ENCODE results near the gene SCEL.
"Not testable (repeated sequence)": the region's sequence is repeated elsewhere in the genome, so short reads cannot be mapped to it uniquely, and the experiment has no call there.

SCEL gene

GRCh38 chr13:77660841-77661250, 125.3 kb downstream of the SCEL start:
- no peak for DNase-seq (ENCODE audit: extremely low read depth, low read depth)
- no peak for TF ChIP-seq CTCF (IDR thresholded peaks at IDR 0.05; ENCODE audit: low read depth, low read length)

GRCh38 chr13:77662301-77662700, 126.8 kb downstream of the SCEL start:
- not testable (repeated sequence) for DNase-seq (ENCODE audit: extremely low read depth, low read depth)

GRCh38 chr13:77662831-77663230, 127.3 kb downstream of the SCEL start:
- DNase-seq (ENCODE audit: extremely low read depth, low read depth): not testable (repeated sequence)

GRCh38 chr13:77674852-77675251, 139.3 kb downstream of the SCEL start:
- no peak for DNase-seq (ENCODE audit: extremely low read depth, low read depth)

GRCh38 chr13:77678691-77679235, 143.3 kb downstream of the SCEL start:
- no peak for TF ChIP-seq CTCF (IDR thresholded peaks at IDR 0.05; ENCODE audit: low read depth, low read length)
- no peak for DNase-seq (ENCODE audit: extremely low read depth, low read depth)

More at GRCh38 chr13:77674852-77675251, 139.3 kb downstream of the SCEL start:
- no peak for TF ChIP-seq CTCF (IDR thresholded peaks at IDR 0.05; ENCODE audit: low read depth, low read length)

GRCh38 chr13:77687799-77688198, 152.3 kb downstream of the SCEL start:
- DNase-seq (ENCODE audit: extremely low read depth, low read depth): no peak
- no peak for TF ChIP-seq CTCF (IDR thresholded peaks at IDR 0.05; ENCODE audit: low read depth, low read length)

- no peak for DNase-seq (ENCODE audit: extremely low read depth, low read depth)
- TF ChIP-seq CTCF (IDR thresholded peaks at IDR 0.05; ENCODE audit: low read depth, low read length): no peak
Measured at GRCh38 chr13:77691871-77692270, 156.4 kb downstream of the SCEL start.

- DNase-seq (ENCODE audit: extremely low read depth, low read depth): no peak
- no peak for TF ChIP-seq CTCF (IDR thresholded peaks at IDR 0.05; ENCODE audit: low read depth, low read length)
Measured at GRCh38 chr13:77692746-77693448, 157.4 kb downstream of the SCEL start.

All from AG09319 (cell line).